Kidney tubule cell (primary cell): ENCODE measurements around the gene ZNF419.
A peak's percentile ranks its signal among the peaks of the same experiment; 100 is the strongest.
"Not testable (repeated sequence)": the region's sequence is repeated elsewhere in the genome, so short reads cannot be mapped to it uniquely, and the experiment has no call there.

Experiments used
- DNase-seq: peaks from one replicate; pipeline ENCODE4 v3.0.0-alpha.2; 2018; ENCODE audit warnings: low spot score

ZNF419 gene

GRCh38 chr19:57487477-57488298 is at the start of gene ZNF419:
ZNF419 (plus strand) TSS chr19:57487750; CDS start chr19:57487951, 201 bp downstream.
- peak; percentile 93 for DNase-seq

GRCh38 chr19:57437931-57438330 is 49.6 kb upstream of the ZNF419 start:
- DNase-seq, result peak; percentile 23

GRCh38 chr19:57438925-57439324 is 48.6 kb upstream of the ZNF419 start:
- no peak for DNase-seq

GRCh38 chr19:57441979-57442752 is 45.4 kb upstream of the ZNF419 start:
- no peak for DNase-seq

- DNase-seq, result peak; percentile 6
Observed at GRCh38 chr19:57443121-57443696, 44.3 kb upstream of the ZNF419 start.

- no peak for DNase-seq
Observed at GRCh38 chr19:57452307-57452706, 35.2 kb upstream of the ZNF419 start.

- peak; percentile 35 for DNase-seq
Observed at GRCh38 chr19:57465680-57466381, 21.7 kb upstream of the ZNF419 start.

- DNase-seq, result no peak
Observed at GRCh38 chr19:57466489-57466888, 21.1 kb upstream of the ZNF419 start.

- DNase-seq, result no peak
Observed at GRCh38 chr19:57473646-57474045, 13.9 kb upstream of the ZNF419 start.

GRCh38 chr19:57477191-57478008 is 10.2 kb upstream of the ZNF419 start, which contains the start of gene ZNF772:
ZNF772 (minus strand) TSS chr19:57477566; CDS start chr19:57477309, 257 bp downstream.
- DNase-seq, result peak; percentile 91

GRCh38 chr19:57488299-57488644 is 722 bp downstream of the ZNF419 start:
- not testable (repeated sequence) for DNase-seq

- DNase-seq, result not testable (repeated sequence)
Observed at GRCh38 chr19:57499332-57499679, 11.8 kb downstream of the ZNF419 start.

GRCh38 chr19:57499680-57500395 is 12.3 kb downstream of the ZNF419 start, which contains the start of gene ZNF773:
ZNF773 (plus strand) TSS chr19:57499938; CDS start chr19:57500081, 143 bp downstream.
- peak; percentile 94 for DNase-seq

GRCh38 chr19:57500400-57500799 is 12.8 kb downstream of the ZNF419 start:
- DNase-seq, result peak; percentile 18

GRCh38 chr19:57506163-57506562 is 18.6 kb downstream of the ZNF419 start:
- DNase-seq, result no peak

- DNase-seq, result no peak
Observed at GRCh38 chr19:57511484-57511883, 23.9 kb downstream of the ZNF419 start.

GRCh38 chr19:57512845-57513244 is 25.3 kb downstream of the ZNF419 start:
- no peak for DNase-seq

GRCh38 chr19:57515255-57515654 is 27.7 kb downstream of the ZNF419 start:
- DNase-seq, result no peak

GRCh38 chr19:57518021-57518420 is 30.5 kb downstream of the ZNF419 start:
- not testable (repeated sequence) for DNase-seq

- DNase-seq, result peak; percentile 91
Observed at GRCh38 chr19:57527136-57527881, 39.8 kb downstream of the ZNF419 start, which contains the start of gene ZNF549. ZNF549 (plus strand) TSS chr19:57527356; CDS start chr19:57527574, 218 bp downstream.
